WTC11 (cell line): ENCODE results near the gene CCL23. TPM values are rescaled to one million over a fixed set of nuclear protein-coding genes. Genes with fewer than 3 reads are reported as not detected.

Experiments used
- ATAC-seq: fragments of 200-7000 bp; cut with Tn5 transposase; 2 replicates; pipeline ENCODE4 v1.10.0; 2021; ENCODE audit warnings: mild to moderate bottlenecking, moderate library complexity
- CTCF ChIA-PET: fragments of 300-600 bp; sonication (Branson Sonifier 250); formaldehyde crosslinking; loops from one replicate; lab custom pipeline; 2021; ENCODE audit warnings: antibody characterized with exemption; lab: Charles Lee
- POLR2A ChIA-PET: fragments of 350-600 bp; sonication (Branson Sonifier 250); formaldehyde crosslinking; loops from one replicate; lab custom pipeline; 2021; ENCODE audit warnings: antibody characterized with exemption; lab: Charles Lee
- DNase-seq: peaks from one replicate; pipeline ENCODE4 v3.0.0; 2021; ENCODE audit warnings: low spot score
- H3K27ac Mint-ChIP-seq: 2 replicates; pipeline ENCODE4 v1.8.0; 2021; ENCODE audit warnings: mixed read lengths
- H3K27me3 Mint-ChIP-seq: 2 replicates; pipeline ENCODE4 v1.8.0; 2021; ENCODE audit warnings: low read depth, mild to moderate bottlenecking, moderate library complexity, mixed read lengths
- H3K36me3 Mint-ChIP-seq: 2 replicates; pipeline ENCODE4 v1.8.0; 2021; ENCODE audit warnings: mixed read lengths
- H3K4me1 Mint-ChIP-seq: 2 replicates; pipeline ENCODE4 v1.8.0; 2022; ENCODE audit warnings: mixed read lengths
- H3K4me3 Mint-ChIP-seq: 2 replicates; pipeline ENCODE4 v1.8.0; 2021; ENCODE audit warnings: mild to moderate bottlenecking, moderate library complexity, mixed read lengths
- H3K9me3 Mint-ChIP-seq: 2 replicates; pipeline ENCODE4 v1.8.0; 2021; ENCODE audit warnings: mixed read lengths
- AR ChIP-seq: fragments of 250-450 bp; sonication (Bioruptor Pico); IDR thresholded peaks from 2 replicates; pipeline ENCODE4 v1.9.0; 2021; ENCODE audit warnings: mild to moderate bottlenecking
- ATF1 ChIP-seq: sonication (generic); formaldehyde crosslinking; IDR thresholded peaks from 2 replicates; pipeline ENCODE4 v1.8.1; 2023; ENCODE audit warnings: mild to moderate bottlenecking, moderate library complexity, missing genetic modification reagents
- ATF3 ChIP-seq: sonication (generic); formaldehyde crosslinking; conservative IDR thresholded peaks from 2 replicates; pipeline ENCODE4 v1.8.1; 2022; ENCODE audit warnings: mild to moderate bottlenecking, missing genetic modification reagents
- ATF6 ChIP-seq: sonication (generic); formaldehyde crosslinking; IDR thresholded peaks from 2 replicates; pipeline ENCODE4 v1.8.1; 2023; ENCODE audit warnings: mild to moderate bottlenecking, missing genetic modification reagents
- CBFB ChIP-seq: sonication (generic); formaldehyde crosslinking; IDR thresholded peaks from 2 replicates; pipeline ENCODE4 v1.8.1; 2022; ENCODE audit warnings: mild to moderate bottlenecking, low read depth, missing genetic modification reagents
- ELF4 ChIP-seq: sonication (generic); formaldehyde crosslinking; IDR thresholded peaks from 2 replicates; pipeline ENCODE4 v1.8.1; 2022; ENCODE audit warnings: low read depth, mild to moderate bottlenecking, moderate library complexity, missing genetic modification reagents
- ETV6 ChIP-seq: sonication (generic); formaldehyde crosslinking; IDR thresholded peaks from 2 replicates; pipeline ENCODE4 v1.8.1; 2022; ENCODE audit warnings: mild to moderate bottlenecking, missing genetic modification reagents
- FOXJ3 ChIP-seq: sonication (generic); formaldehyde crosslinking; IDR thresholded peaks from 2 replicates; pipeline ENCODE4 v1.9.0; 2021; ENCODE audit warnings: missing genetic modification reagents, mild to moderate bottlenecking, borderline replicate concordance
- KAT7 ChIP-seq: sonication (generic); formaldehyde crosslinking; IDR thresholded peaks from 2 replicates; pipeline ENCODE4 v1.8.1; 2023; ENCODE audit warnings: missing genetic modification reagents, mild to moderate bottlenecking, borderline replicate concordance
- NFATC4 ChIP-seq: fragments of 250-450 bp; sonication (Bioruptor Pico); IDR thresholded peaks from 2 replicates; pipeline ENCODE4 v1.9.0; 2021; ENCODE audit warnings: mild to moderate bottlenecking
- NR3C1 ChIP-seq: sonication (generic); formaldehyde crosslinking; conservative IDR thresholded peaks from 2 replicates; pipeline ENCODE4 v1.8.1; 2023; ENCODE audit warnings: low read depth, mild to moderate bottlenecking, missing genetic modification reagents
- PREB ChIP-seq: sonication (generic); formaldehyde crosslinking; IDR thresholded peaks from 2 replicates; pipeline ENCODE4 v1.8.1; 2022; ENCODE audit warnings: mild to moderate bottlenecking, missing genetic modification reagents, moderate library complexity, borderline replicate concordance
- SOX15 ChIP-seq: fragments of 250-450 bp; sonication (Bioruptor Pico); IDR thresholded peaks from 2 replicates; pipeline ENCODE4 v1.9.0; 2021; ENCODE audit warnings: mild to moderate bottlenecking
- TEAD1 ChIP-seq: sonication (generic); formaldehyde crosslinking; IDR thresholded peaks from 2 replicates; pipeline ENCODE4 v1.8.0; 2022; ENCODE audit warnings: mild to moderate bottlenecking, missing genetic modification reagents
- USF2 ChIP-seq: sonication (generic); formaldehyde crosslinking; IDR thresholded peaks from 2 replicates; pipeline ENCODE4 v1.8.1; 2023; ENCODE audit warnings: mild to moderate bottlenecking, missing genetic modification reagents, moderate library complexity
- ZNF121 ChIP-seq: sonication (generic); formaldehyde crosslinking; IDR thresholded peaks from 2 replicates; pipeline ENCODE4 v1.8.0; 2023; ENCODE audit warnings: missing genetic modification reagents
- ZNF232 ChIP-seq: sonication (generic); formaldehyde crosslinking; IDR thresholded peaks from 2 replicates; pipeline ENCODE4 v1.8.0; 2022; ENCODE audit warnings: mild to moderate bottlenecking, missing genetic modification reagents
- ZNF416 ChIP-seq: fragments of 250-450 bp; sonication (Bioruptor Pico); IDR thresholded peaks from 2 replicates; pipeline ENCODE4 v1.9.0; 2021; ENCODE audit warnings: mild to moderate bottlenecking, inconsistent platforms
- ZNF423 ChIP-seq: fragments of 250-450 bp; sonication (Bioruptor Pico); IDR thresholded peaks from 2 replicates; pipeline ENCODE4 v2.1.2; 2022; ENCODE audit warnings: mild to moderate bottlenecking, moderate library complexity
- total RNA-seq: library from RNA; stranded (reverse); gene quantifications from 3 replicates; pipeline ENCODE4 v1.2.3, GENCODE V29; 2021

CCL23 gene
- total RNA-seq, 1 experiment from 2014 or later, result not detected

GRCh38 chr17:36002631-36003030 is 15.1 kb downstream of the CCL23 start (continued):
- TF ChIP-seq PREB (CRISPR knock-in tag) (no peak), KAT7 (no peak), ATF3 (no peak), CBFB (CRISPR knock-in tag) (no peak), USF2 (CRISPR knock-in tag) (no peak)

GRCh38 chr17:36001862-36002603 is 15.7 kb downstream of the CCL23 start:
- Mint-ChIP-seq H3K4me3 (no peak overlapping the region), H3K9me3 (peaks cover under 1% of the 10 kb centered on the region; the same call in 1 of the 2 replicates), H3K4me1 (peaks cover 8% of the 10 kb centered on the region), H3K36me3 (no peaks in the 10 kb centered on the region), H3K27ac (no peak overlapping the region), H3K27me3 (peaks cover 3% of the 10 kb centered on the region; the same call in 1 of the 2 replicates)
- DNase-seq (no peak), ATAC-seq (no peak)
- TF ChIP-seq TEAD1 (CRISPR knock-in tag) (no peak), NR3C1 (no peak), ATF1 (CRISPR knock-in tag) (no peak), ETV6 (CRISPR knock-in tag) (no peak), FOXJ3 (CRISPR knock-in tag) (no peak), ZNF232 (CRISPR knock-in tag) (no peak), ZNF416 (CRISPR knock-in tag) (no peak), AR (CRISPR knock-in tag) (no peak), ZNF423 (CRISPR knock-in tag) (no peak), ELF4 (CRISPR knock-in tag) (no peak), ZNF121 (CRISPR knock-in tag) (no peak)
- ChIA-PET POLR2A (no interaction called here), CTCF (interaction anchor here (1.1 to 1.2 kb wide), 2 partner anchors 26 to 70 kb away, joined by 4 to 6 read pairs; no protein-coding TSS in a partner anchor)

- peaks cover 8% of the 10 kb centered on the region for H3K4me1 Mint-ChIP-seq
Measured at GRCh38 chr17:36001110-36001771, 16.5 kb downstream of the CCL23 start, which contains the start of gene CCL15. Gene CCL15, minus strand, starts transcription at chr17:36001553. Its CDS starts 61 bp downstream, at chr17:36001492.

More at GRCh38 chr17:36001110-36001771, 16.5 kb downstream of the CCL23 start, which contains the start of gene CCL15:
- H3K27me3 Mint-ChIP-seq, result peaks cover 3% of the 10 kb centered on the region; the same call in 1 of the 2 replicates
- DNase-seq (no peak), ATAC-seq (no peak)
- CTCF ChIA-PET, result interaction anchor here (1.1 to 1.2 kb wide), 2 partner anchors 25 to 71 kb away, joined by 4 to 6 read pairs; no protein-coding TSS in a partner anchor
- H3K9me3 Mint-ChIP-seq, result no peaks in the 10 kb centered on the region
- H3K36me3 Mint-ChIP-seq, result no peaks in the 10 kb centered on the region
- POLR2A ChIA-PET, result no interaction called here
- no peak within 1 kb of the TSS for H3K4me3 Mint-ChIP-seq
- TF ChIP-seq ZNF121 (CRISPR knock-in tag), result no peak
- TF ChIP-seq TEAD1 (CRISPR knock-in tag), result no peak
- TF ChIP-seq SOX15 (CRISPR knock-in tag), result no peak
- no peak for TF ChIP-seq NFATC4 (CRISPR knock-in tag)
- no peak for TF ChIP-seq ATF6 (CRISPR knock-in tag)
- no peak within 1 kb of the TSS for H3K27ac Mint-ChIP-seq
